H9 (cell line): ENCODE results near the gene PCSK6. TPM values are rescaled to one million over a fixed set of nuclear protein-coding genes. Genes with fewer than 3 reads are reported as not detected.

Source experiments
- DNase-seq: peaks from one replicate; pipeline ENCODE4 v3.0.0-alpha.2; 2017
- H2AFZ ChIP-seq: one replicate; pipeline ENCODE4 v1.6.1; 2013; ENCODE audit warnings: mild to moderate bottlenecking, low read length, control low read depth, moderate library complexity
- H2AK5ac ChIP-seq: 2 replicates; pipeline ENCODE4 v1.6.1; 2013; ENCODE audit warnings: low read length, control low read depth, mixed read lengths; ENCODE audit not compliant: insufficient read length
- H2BK120ac ChIP-seq: one replicate; pipeline ENCODE4 v1.6.1; 2013; ENCODE audit warnings: low read depth, mild to moderate bottlenecking, low read length, control low read depth, inconsistent platforms; ENCODE audit not compliant: poor library complexity, severe bottlenecking
- H2BK12ac ChIP-seq: 2 replicates; pipeline ENCODE4 v1.6.1; 2013; ENCODE audit warnings: low read length, control low read depth, mixed read lengths, low read depth; ENCODE audit not compliant: insufficient read length
- H2BK15ac ChIP-seq: 2 replicates; pipeline ENCODE4 v1.6.1; 2013; ENCODE audit warnings: low read depth, low read length, control low read depth
- H2BK20ac ChIP-seq: one replicate; pipeline ENCODE4 v1.6.1; 2013; ENCODE audit warnings: low read depth, mild to moderate bottlenecking, low read length, control low read depth, inconsistent platforms; ENCODE audit not compliant: poor library complexity, severe bottlenecking
- H2BK5ac ChIP-seq: 2 replicates; pipeline ENCODE4 v1.6.1; 2013; ENCODE audit warnings: low read length, control low read depth, mixed read lengths; ENCODE audit not compliant: insufficient read length
- H3K14ac ChIP-seq: 2 replicates; pipeline ENCODE4 v1.6.1; 2013; ENCODE audit warnings: low read length, control low read depth; ENCODE audit not compliant: insufficient read depth
- H3K18ac ChIP-seq: 2 replicates; pipeline ENCODE4 v1.6.1; 2013; ENCODE audit warnings: low read depth, mild to moderate bottlenecking, mixed read lengths, low read length, control low read depth; ENCODE audit not compliant: insufficient read length
- H3K23ac ChIP-seq: 2 replicates; pipeline ENCODE4 v1.6.1; 2013; ENCODE audit warnings: low read length, control low read depth, mixed read lengths, low read depth; ENCODE audit not compliant: insufficient read length
- H3K23me2 ChIP-seq: 2 replicates; pipeline ENCODE4 v1.6.1; 2013; ENCODE audit warnings: low read depth, mild to moderate bottlenecking, mixed read lengths, low read length, control low read depth; ENCODE audit not compliant: insufficient read length, poor library complexity, severe bottlenecking
- H3K27ac ChIP-seq: 2 replicates; pipeline ENCODE4 v1.5.1; 2013; ENCODE audit warnings: low read length, control low read depth, mixed read lengths, low read depth; ENCODE audit not compliant: insufficient read length
- H3K27me3 ChIP-seq: 2 replicates; pipeline ENCODE4 v1.6.1; 2013; ENCODE audit warnings: low read length, control low read depth, inconsistent platforms; ENCODE audit not compliant: insufficient read depth
- H3K4ac ChIP-seq: 2 replicates; pipeline ENCODE4 v1.6.1; 2013; ENCODE audit warnings: low read depth, mild to moderate bottlenecking, control low read depth, inconsistent platforms, low read length, moderate library complexity
- H3K4me1 ChIP-seq: 2 replicates; pipeline ENCODE4 v1.6.1; 2013; ENCODE audit warnings: low read length, control low read depth, inconsistent platforms; ENCODE audit not compliant: insufficient read depth
- H3K4me2 ChIP-seq: 2 replicates; pipeline ENCODE4 v1.6.1; 2013; ENCODE audit warnings: low read length, control low read depth, mixed read lengths; ENCODE audit not compliant: insufficient read length, insufficient read depth
- H3K56ac ChIP-seq: 2 replicates; pipeline ENCODE4 v1.6.1; 2013; ENCODE audit warnings: low read depth, mild to moderate bottlenecking, mixed read lengths, low read length, control low read depth; ENCODE audit not compliant: insufficient read length
- H3K79me1 ChIP-seq: 2 replicates; pipeline ENCODE4 v1.6.1; 2013; ENCODE audit warnings: low read depth, mild to moderate bottlenecking, moderate library complexity, low read length, control low read depth, inconsistent platforms; ENCODE audit not compliant: insufficient read depth, poor library complexity, severe bottlenecking
- H3K79me2 ChIP-seq: 2 replicates; pipeline ENCODE4 v1.6.1; 2013; ENCODE audit warnings: low read length, control low read depth, inconsistent platforms; ENCODE audit not compliant: insufficient read depth
- H3K9ac ChIP-seq: 2 replicates; pipeline ENCODE4 v1.6.1; 2013; ENCODE audit warnings: low read length, control low read depth, mixed read lengths; ENCODE audit not compliant: insufficient read length; ENCODE audit errors: extremely low read depth
- H3K9me3 ChIP-seq: one replicate; pipeline ENCODE4 v1.6.1; 2013; ENCODE audit warnings: low read depth, low read length, inconsistent platforms; ENCODE audit not compliant: control insufficient read depth
- H3T11ph ChIP-seq: one replicate; pipeline ENCODE4 v1.6.1; 2013; ENCODE audit warnings: mild to moderate bottlenecking, low read length, control low read depth, inconsistent platforms
- H4K20me1 ChIP-seq: one replicate; pipeline ENCODE4 v1.6.1; 2013; ENCODE audit not compliant: control insufficient read depth, insufficient read length, insufficient read depth
- H4K5ac ChIP-seq: 2 replicates; pipeline ENCODE4 v1.6.1; 2013; ENCODE audit warnings: low read depth, mild to moderate bottlenecking, mixed read lengths, low read length, control low read depth; ENCODE audit not compliant: insufficient read length
- H4K8ac ChIP-seq: replicated peaks from 2 replicates; pipeline ENCODE4 v1.6.1; 2013; ENCODE audit warnings: low read length, control low read depth, mixed read lengths, low read depth; ENCODE audit not compliant: insufficient read length
- H4K91ac ChIP-seq: 2 replicates; pipeline ENCODE4 v1.6.1; 2013; ENCODE audit warnings: low read depth, mild to moderate bottlenecking, moderate library complexity, mixed read lengths, low read length, control low read depth; ENCODE audit not compliant: insufficient read length
- H3K27ac Mint-ChIP-seq, 3 experiments: 2 replicates in 2 of 3; 3 replicates in 1 of 3; pipeline ENCODE4 v1.8.0; 2020 to 2021; ENCODE audit warnings: mixed read lengths in 3 of 3, mild to moderate bottlenecking in 1 of 3, moderate library complexity in 1 of 3
- H3K27me3 Mint-ChIP-seq: 2 replicates; pipeline ENCODE4 v1.8.0; 2021; ENCODE audit warnings: low read depth, mild to moderate bottlenecking, moderate library complexity, mixed read lengths
- H3K36me3 Mint-ChIP-seq, 3 experiments: 2 replicates in 2 of 3; 3 replicates in 1 of 3; pipeline ENCODE4 v1.8.0; 2020 to 2021; ENCODE audit warnings: low read depth in 3 of 3, mixed read lengths in 3 of 3; ENCODE audit not compliant: insufficient read depth in 1 of 3
- H3K4me1 Mint-ChIP-seq, 2 experiments: 2 replicates each; pipeline ENCODE4 v1.8.0; 2020; ENCODE audit warnings: mixed read lengths in 2 of 2
- H3K4me3 Mint-ChIP-seq, 2 experiments: 2 replicates in 1 of 2; 3 replicates in 1 of 2; pipeline ENCODE4 v1.8.0; 2020 to 2021; ENCODE audit warnings: mild to moderate bottlenecking in 2 of 2, mixed read lengths in 2 of 2, moderate library complexity in 1 of 2
- H3K9me3 Mint-ChIP-seq, 2 experiments: 2 replicates in 1 of 2; 3 replicates in 1 of 2; pipeline ENCODE4 v1.8.0; 2020; ENCODE audit warnings: mild to moderate bottlenecking in 2 of 2, mixed read lengths in 2 of 2, moderate library complexity in 1 of 2
- WGBS: extraction: QIAGEN DNeasy Blood & Tissue Kit; methylation state at CpG from one replicate; pipeline ENCODE4 v1.1.7; 2013; ENCODE audit warnings: missing lambda C conversion rate, low lambda C conversion rate, mixed read lengths; ENCODE audit not compliant: insufficient read length; ENCODE audit errors: extremely low coverage; 5-methylcytosine and 5-hydroxymethylcytosine counted together
- total RNA-seq: library from RNA; stranded (reverse); gene quantifications from 2 replicates; pipeline ENCODE4 v1.2.1, GENCODE V29; 2021
- TF ChIP-seq, protein P1 (sequence below): fragments of 200-600 bp; sonication (generic); conservative IDR thresholded peaks from 3 replicates; pipeline ENCODE4 v1.8.0; 2021; ENCODE audit warnings: antibody characterized with exemption, mild to moderate bottlenecking

The PCSK6 gene
- total RNA-seq, 1 experiment from 2014 or later, result 4.0 TPM

DNA sequence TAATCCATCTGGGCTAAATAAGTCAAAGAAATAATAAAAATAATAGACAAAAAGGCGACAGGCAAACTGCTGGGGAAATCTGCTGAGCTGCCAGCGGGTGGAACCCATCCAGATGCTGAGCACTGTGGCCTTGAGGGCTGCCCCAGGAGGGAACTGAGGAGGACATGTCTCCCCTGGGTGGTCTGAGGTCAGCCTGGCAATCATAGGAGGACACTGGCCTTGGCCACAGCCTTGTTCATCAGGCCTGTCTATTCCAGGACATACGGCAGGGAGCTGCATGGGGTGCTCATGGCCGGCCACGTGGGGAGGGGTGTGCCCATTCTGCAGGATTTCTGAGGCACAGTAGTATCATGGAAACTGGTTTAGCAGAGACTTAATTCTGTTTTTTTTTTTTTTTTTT lies 173.0 kb downstream of the PCSK6 start:
- H2AFZ ChIP-seq, result no peak overlapping the region

More for the DNA sequence above, 173.0 kb downstream of the PCSK6 start:
- peaks cover 26% of the 10 kb centered on the region for H3K27me3 Mint-ChIP-seq
- H3K36me3 Mint-ChIP-seq, result no peaks in the 10 kb centered on the region
- H3K27ac Mint-ChIP-seq, result no peak overlapping the region
- no peaks in the 10 kb centered on the region; a peak in 1 of 5 replicates for H3K9me3 Mint-ChIP-seq
- H3K79me2 ChIP-seq, result no peaks in the 10 kb centered on the region
- H3K4ac ChIP-seq, result no peak overlapping the region
- no peak overlapping the region for H3K4me3 Mint-ChIP-seq
- no peaks in the 10 kb centered on the region for H3K23me2 ChIP-seq
- no peak overlapping the region for H3K56ac ChIP-seq
- DNase-seq, result no peak
- H4K8ac ChIP-seq, result no peak overlapping the region
- no peak overlapping the region for H3K14ac ChIP-seq
- H3K18ac ChIP-seq, result no peak overlapping the region
- no peaks in the 10 kb centered on the region for H3K9me3 ChIP-seq
- peaks cover 4 to 8% of the 10 kb centered on the region in 2 experiments for H3K4me1 Mint-ChIP-seq
- H3K9ac ChIP-seq, result no peak overlapping the region
- H2BK20ac ChIP-seq, result no peak overlapping the region
- H3K4me1 ChIP-seq, result no peaks in the 10 kb centered on the region
- no peaks in the 10 kb centered on the region for H3K27me3 ChIP-seq
- H3K4me2 ChIP-seq, result no peak overlapping the region
- no peak overlapping the region for H2BK12ac ChIP-seq
- TF ChIP-seq, protein P1, sequence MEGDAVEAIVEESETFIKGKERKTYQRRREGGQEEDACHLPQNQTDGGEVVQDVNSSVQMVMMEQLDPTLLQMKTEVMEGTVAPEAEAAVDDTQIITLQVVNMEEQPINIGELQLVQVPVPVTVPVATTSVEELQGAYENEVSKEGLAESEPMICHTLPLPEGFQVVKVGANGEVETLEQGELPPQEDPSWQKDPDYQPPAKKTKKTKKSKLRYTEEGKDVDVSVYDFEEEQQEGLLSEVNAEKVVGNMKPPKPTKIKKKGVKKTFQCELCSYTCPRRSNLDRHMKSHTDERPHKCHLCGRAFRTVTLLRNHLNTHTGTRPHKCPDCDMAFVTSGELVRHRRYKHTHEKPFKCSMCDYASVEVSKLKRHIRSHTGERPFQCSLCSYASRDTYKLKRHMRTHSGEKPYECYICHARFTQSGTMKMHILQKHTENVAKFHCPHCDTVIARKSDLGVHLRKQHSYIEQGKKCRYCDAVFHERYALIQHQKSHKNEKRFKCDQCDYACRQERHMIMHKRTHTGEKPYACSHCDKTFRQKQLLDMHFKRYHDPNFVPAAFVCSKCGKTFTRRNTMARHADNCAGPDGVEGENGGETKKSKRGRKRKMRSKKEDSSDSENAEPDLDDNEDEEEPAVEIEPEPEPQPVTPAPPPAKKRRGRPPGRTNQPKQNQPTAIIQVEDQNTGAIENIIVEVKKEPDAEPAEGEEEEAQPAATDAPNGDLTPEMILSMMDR, result no peak
- no peak overlapping the region for H4K5ac ChIP-seq
- H4K20me1 ChIP-seq, result no peaks in the 10 kb centered on the region
- H2BK15ac ChIP-seq, result no peak overlapping the region
- H3K79me1 ChIP-seq, result no peaks in the 10 kb centered on the region
- no peak overlapping the region for H4K91ac ChIP-seq
- H2BK120ac ChIP-seq, result no peak overlapping the region
- WGBS, result no CpG with 5 or more reads among the region's 5 CpGs
- H2AK5ac ChIP-seq, result no peak overlapping the region
- no peak overlapping the region for H3K27ac ChIP-seq
- no peak overlapping the region for H2BK5ac ChIP-seq
- H3K23ac ChIP-seq, result no peak overlapping the region
- H3T11ph ChIP-seq, result no peak overlapping the region
